ENCODE results near the gene HELZ.
"Not testable (repeated sequence)": the region's sequence is repeated elsewhere in the genome, so short reads cannot be mapped to it uniquely, and the experiment has no call there.

The HELZ gene

GRCh38 chr17:67095803-67096202 lies 149.2 kb downstream of the HELZ start:
- no peak overlapping the region for H3K4me3 ChIP-seq (ENCODE audit: insufficient read depth, low read depth, low read length, poor library complexity, severe bottlenecking)
- no peak overlapping the region for H3K27ac ChIP-seq (ENCODE audit: insufficient read depth, low read length, poor library complexity, severe bottlenecking)
- DNase-seq: no peak

GRCh38 chr17:67095291-67095690 lies 149.7 kb downstream of the HELZ start:
- not testable (repeated sequence) for H3K27ac ChIP-seq (ENCODE audit: insufficient read depth, low read length, poor library complexity, severe bottlenecking); H3K9me3 ChIP-seq (ENCODE audit: control insufficient read depth, low read length); H3K27me3 ChIP-seq (replicated peaks; ENCODE audit: control insufficient read depth, insufficient read depth, low read length, poor library complexity, severe bottlenecking); H3K4me1 ChIP-seq (ENCODE audit: control insufficient read depth, insufficient read depth, low read length, poor library complexity, severe bottlenecking); H3K4me3 ChIP-seq (ENCODE audit: insufficient read depth, low read depth, low read length, poor library complexity, severe bottlenecking); DNase-seq; H3K36me3 ChIP-seq (ENCODE audit: control insufficient read depth, insufficient read depth, low read length)

More at GRCh38 chr17:67095803-67096202, 149.2 kb downstream of the HELZ start:
- H3K36me3 ChIP-seq (ENCODE audit: control insufficient read depth, insufficient read depth, low read length): peaks cover 4% of the 10 kb centered on the region
- H3K27me3 ChIP-seq (replicated peaks; ENCODE audit: control insufficient read depth, insufficient read depth, low read length, poor library complexity, severe bottlenecking): no peaks in the 10 kb centered on the region
- no peaks in the 10 kb centered on the region for H3K4me1 ChIP-seq (ENCODE audit: control insufficient read depth, insufficient read depth, low read length, poor library complexity, severe bottlenecking)
- H3K9me3 ChIP-seq (ENCODE audit: control insufficient read depth, low read length): no peaks in the 10 kb centered on the region

GRCh38 chr17:67093348-67093747 lies 151.6 kb downstream of the HELZ start:
- no peak overlapping the region for H3K27ac ChIP-seq (ENCODE audit: insufficient read depth, low read length, poor library complexity, severe bottlenecking)
- peaks cover 4% of the 10 kb centered on the region for H3K36me3 ChIP-seq (ENCODE audit: control insufficient read depth, insufficient read depth, low read length)
- no peak overlapping the region for H3K4me3 ChIP-seq (ENCODE audit: insufficient read depth, low read depth, low read length, poor library complexity, severe bottlenecking)
- no peak for DNase-seq
- H3K27me3 ChIP-seq (replicated peaks; ENCODE audit: control insufficient read depth, insufficient read depth, low read length, poor library complexity, severe bottlenecking): no peaks in the 10 kb centered on the region
- H3K4me1 ChIP-seq (ENCODE audit: control insufficient read depth, insufficient read depth, low read length, poor library complexity, severe bottlenecking): no peaks in the 10 kb centered on the region
- no peaks in the 10 kb centered on the region for H3K9me3 ChIP-seq (ENCODE audit: control insufficient read depth, low read length)

GRCh38 chr17:67092710-67093109 lies 152.3 kb downstream of the HELZ start:
- H3K4me1 ChIP-seq (ENCODE audit: control insufficient read depth, insufficient read depth, low read length, poor library complexity, severe bottlenecking); H3K27ac ChIP-seq (ENCODE audit: insufficient read depth, low read length, poor library complexity, severe bottlenecking); H3K27me3 ChIP-seq (replicated peaks; ENCODE audit: control insufficient read depth, insufficient read depth, low read length, poor library complexity, severe bottlenecking); H3K9me3 ChIP-seq (ENCODE audit: control insufficient read depth, low read length); DNase-seq; H3K36me3 ChIP-seq (ENCODE audit: control insufficient read depth, insufficient read depth, low read length); H3K4me3 ChIP-seq (ENCODE audit: insufficient read depth, low read depth, low read length, poor library complexity, severe bottlenecking): not testable (repeated sequence)

- Histone ChIP-seq H3K27me3 (replicated peaks; ENCODE audit: control insufficient read depth, insufficient read depth, low read length, poor library complexity, severe bottlenecking) (no peaks in the 10 kb centered on the region), H3K36me3 (ENCODE audit: control insufficient read depth, insufficient read depth, low read length) (peaks cover 7% of the 10 kb centered on the region), H3K9me3 (ENCODE audit: control insufficient read depth, low read length) (no peaks in the 10 kb centered on the region), H3K4me3 (ENCODE audit: insufficient read depth, low read depth, low read length, poor library complexity, severe bottlenecking) (no peak overlapping the region), H3K27ac (ENCODE audit: insufficient read depth, low read length, poor library complexity, severe bottlenecking) (no peak overlapping the region), H3K4me1 (ENCODE audit: control insufficient read depth, insufficient read depth, low read length, poor library complexity, severe bottlenecking) (no peaks in the 10 kb centered on the region)
- no peak for DNase-seq
Observed at GRCh38 chr17:67092291-67092690, 152.7 kb downstream of the HELZ start.

GRCh38 chr17:67090341-67090740 lies 154.7 kb downstream of the HELZ start:
- no peaks in the 10 kb centered on the region for H3K4me1 ChIP-seq (ENCODE audit: control insufficient read depth, insufficient read depth, low read length, poor library complexity, severe bottlenecking)
- no peaks in the 10 kb centered on the region for H3K27me3 ChIP-seq (replicated peaks; ENCODE audit: control insufficient read depth, insufficient read depth, low read length, poor library complexity, severe bottlenecking)
- H3K36me3 ChIP-seq (ENCODE audit: control insufficient read depth, insufficient read depth, low read length): peaks cover 7% of the 10 kb centered on the region
- no peak overlapping the region for H3K27ac ChIP-seq (ENCODE audit: insufficient read depth, low read length, poor library complexity, severe bottlenecking)
- H3K9me3 ChIP-seq (ENCODE audit: control insufficient read depth, low read length): no peaks in the 10 kb centered on the region
- no peak for DNase-seq
- H3K4me3 ChIP-seq (ENCODE audit: insufficient read depth, low read depth, low read length, poor library complexity, severe bottlenecking): no peak overlapping the region

- Histone ChIP-seq H3K4me1 (ENCODE audit: control insufficient read depth, insufficient read depth, low read length, poor library complexity, severe bottlenecking) (no peaks in the 10 kb centered on the region), H3K27ac (ENCODE audit: insufficient read depth, low read length, poor library complexity, severe bottlenecking) (no peak overlapping the region), H3K9me3 (ENCODE audit: control insufficient read depth, low read length) (no peaks in the 10 kb centered on the region), H3K36me3 (ENCODE audit: control insufficient read depth, insufficient read depth, low read length) (peaks cover 8% of the 10 kb centered on the region), H3K4me3 (ENCODE audit: insufficient read depth, low read depth, low read length, poor library complexity, severe bottlenecking) (no peak overlapping the region), H3K27me3 (replicated peaks; ENCODE audit: control insufficient read depth, insufficient read depth, low read length, poor library complexity, severe bottlenecking) (no peaks in the 10 kb centered on the region)
- DNase-seq: no peak
Observed at GRCh38 chr17:67088639-67089038, 156.4 kb downstream of the HELZ start.

GRCh38 chr17:67085406-67085805 lies 159.6 kb downstream of the HELZ start:
- DNase-seq: no peak
- no peak overlapping the region for H3K27ac ChIP-seq (ENCODE audit: insufficient read depth, low read length, poor library complexity, severe bottlenecking)
- no peaks in the 10 kb centered on the region for H3K9me3 ChIP-seq (ENCODE audit: control insufficient read depth, low read length)
- no peaks in the 10 kb centered on the region for H3K27me3 ChIP-seq (replicated peaks; ENCODE audit: control insufficient read depth, insufficient read depth, low read length, poor library complexity, severe bottlenecking)
- H3K4me1 ChIP-seq (ENCODE audit: control insufficient read depth, insufficient read depth, low read length, poor library complexity, severe bottlenecking): peaks cover 15% of the 10 kb centered on the region
- H3K4me3 ChIP-seq (ENCODE audit: insufficient read depth, low read depth, low read length, poor library complexity, severe bottlenecking): no peak overlapping the region
- peaks cover 7% of the 10 kb centered on the region for H3K36me3 ChIP-seq (ENCODE audit: control insufficient read depth, insufficient read depth, low read length)

- no peak for DNase-seq
- Histone ChIP-seq H3K4me3 (ENCODE audit: insufficient read depth, low read depth, low read length, poor library complexity, severe bottlenecking) (no peak overlapping the region), H3K27me3 (replicated peaks; ENCODE audit: control insufficient read depth, insufficient read depth, low read length, poor library complexity, severe bottlenecking) (no peaks in the 10 kb centered on the region), H3K27ac (ENCODE audit: insufficient read depth, low read length, poor library complexity, severe bottlenecking) (no peak overlapping the region), H3K36me3 (ENCODE audit: control insufficient read depth, insufficient read depth, low read length) (peaks cover 3% of the 10 kb centered on the region), H3K4me1 (ENCODE audit: control insufficient read depth, insufficient read depth, low read length, poor library complexity, severe bottlenecking) (peaks cover 15% of the 10 kb centered on the region), H3K9me3 (ENCODE audit: control insufficient read depth, low read length) (no peaks in the 10 kb centered on the region)
Observed at GRCh38 chr17:67082107-67082506, 162.9 kb downstream of the HELZ start.

GRCh38 chr17:67080804-67081203 lies 164.2 kb downstream of the HELZ start:
- no peak overlapping the region for H3K27ac ChIP-seq (ENCODE audit: insufficient read depth, low read length, poor library complexity, severe bottlenecking)
- no peak overlapping the region for H3K4me3 ChIP-seq (ENCODE audit: insufficient read depth, low read depth, low read length, poor library complexity, severe bottlenecking)
- DNase-seq: no peak
- peaks cover 15% of the 10 kb centered on the region for H3K4me1 ChIP-seq (ENCODE audit: control insufficient read depth, insufficient read depth, low read length, poor library complexity, severe bottlenecking)
- H3K9me3 ChIP-seq (ENCODE audit: control insufficient read depth, low read length): no peaks in the 10 kb centered on the region
- peaks cover 9% of the 10 kb centered on the region for H3K36me3 ChIP-seq (ENCODE audit: control insufficient read depth, insufficient read depth, low read length)
- no peaks in the 10 kb centered on the region for H3K27me3 ChIP-seq (replicated peaks; ENCODE audit: control insufficient read depth, insufficient read depth, low read length, poor library complexity, severe bottlenecking)

- peaks cover 15% of the 10 kb centered on the region for H3K4me1 ChIP-seq (ENCODE audit: control insufficient read depth, insufficient read depth, low read length, poor library complexity, severe bottlenecking)
- H3K4me3 ChIP-seq (ENCODE audit: insufficient read depth, low read depth, low read length, poor library complexity, severe bottlenecking): no peak overlapping the region
- peaks cover 9% of the 10 kb centered on the region for H3K36me3 ChIP-seq (ENCODE audit: control insufficient read depth, insufficient read depth, low read length)
- H3K9me3 ChIP-seq (ENCODE audit: control insufficient read depth, low read length): no peaks in the 10 kb centered on the region
- H3K27me3 ChIP-seq (replicated peaks; ENCODE audit: control insufficient read depth, insufficient read depth, low read length, poor library complexity, severe bottlenecking): no peaks in the 10 kb centered on the region
- DNase-seq: no peak
- no peak overlapping the region for H3K27ac ChIP-seq (ENCODE audit: insufficient read depth, low read length, poor library complexity, severe bottlenecking)
Observed at GRCh38 chr17:67079491-67079890, 165.5 kb downstream of the HELZ start.
